Smooth muscle cell of bladder (primary cell): ENCODE results near the gene C2CD2L. TPM values are rescaled to one million over a fixed set of nuclear protein-coding genes. Genes with fewer than 3 reads are reported as not detected.

ENCODE experiments used
- total RNA-seq: library from RNA; depleted of rRNA; stranded (reverse); fragments of >200 nt; gene quantifications from 2 replicates; pipeline ENCODE4 v1.2.3, GENCODE V29; 2014

C2CD2L gene
- total RNA-seq: 1.7 and 1.8 TPM in 2 replicates

GRCh38 chr11:119106564-119107537, at the start of gene C2CD2L:
C2CD2L (plus strand) TSS chr11:119107344; CDS start chr11:119107742, 398 bp downstream.

GRCh38 chr11:119067371-119068222, 39.5 kb upstream of the C2CD2L start, which contains the start of gene VPS11:
VPS11 (plus strand) TSS chr11:119067818; CDS start chr11:119067824, 6 bp downstream.

DNA sequence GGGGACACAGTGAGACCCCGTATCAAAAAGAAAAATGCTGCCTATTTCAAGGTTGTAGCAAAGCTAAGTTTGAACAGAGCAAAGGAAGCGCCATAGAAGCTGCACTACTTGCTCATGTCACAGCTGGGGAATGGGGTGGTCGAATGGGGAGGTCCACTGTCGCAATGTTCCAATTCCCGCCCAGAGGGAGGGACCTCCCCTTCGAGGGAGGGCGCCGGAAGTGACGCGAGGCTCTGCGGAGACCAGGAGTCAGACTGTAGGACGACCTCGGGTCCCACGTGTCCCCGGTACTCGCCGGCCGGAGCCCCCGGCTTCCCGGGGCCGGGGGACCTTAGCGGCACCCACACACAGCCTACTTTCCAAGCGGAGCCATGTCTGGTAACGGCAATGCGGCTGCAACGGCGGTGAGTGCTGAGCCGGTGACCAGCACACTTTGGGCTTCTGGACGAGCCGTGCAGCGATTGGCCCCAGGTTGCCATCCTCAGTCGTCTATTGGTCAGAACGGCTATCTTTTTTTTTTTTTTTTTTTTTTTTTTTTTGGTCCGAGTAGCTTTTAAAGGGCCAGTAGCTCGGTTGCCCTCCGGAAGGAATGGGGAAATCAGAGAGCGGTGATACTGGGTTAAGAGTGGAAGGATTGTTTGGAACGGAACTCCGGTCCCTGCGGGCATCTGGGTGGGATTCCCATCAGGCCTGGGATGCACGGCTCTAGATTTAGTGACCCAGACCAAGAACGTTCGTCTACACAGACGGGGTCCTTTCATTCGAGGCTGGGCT, 22.3 kb upstream of the C2CD2L start, which contains the start of gene HMBS:
Gene HMBS, plus strand, starts transcription at position 219 of the 774 bp plus-strand sequence. Its CDS starts 153 bp downstream, at position 372.

DNA sequence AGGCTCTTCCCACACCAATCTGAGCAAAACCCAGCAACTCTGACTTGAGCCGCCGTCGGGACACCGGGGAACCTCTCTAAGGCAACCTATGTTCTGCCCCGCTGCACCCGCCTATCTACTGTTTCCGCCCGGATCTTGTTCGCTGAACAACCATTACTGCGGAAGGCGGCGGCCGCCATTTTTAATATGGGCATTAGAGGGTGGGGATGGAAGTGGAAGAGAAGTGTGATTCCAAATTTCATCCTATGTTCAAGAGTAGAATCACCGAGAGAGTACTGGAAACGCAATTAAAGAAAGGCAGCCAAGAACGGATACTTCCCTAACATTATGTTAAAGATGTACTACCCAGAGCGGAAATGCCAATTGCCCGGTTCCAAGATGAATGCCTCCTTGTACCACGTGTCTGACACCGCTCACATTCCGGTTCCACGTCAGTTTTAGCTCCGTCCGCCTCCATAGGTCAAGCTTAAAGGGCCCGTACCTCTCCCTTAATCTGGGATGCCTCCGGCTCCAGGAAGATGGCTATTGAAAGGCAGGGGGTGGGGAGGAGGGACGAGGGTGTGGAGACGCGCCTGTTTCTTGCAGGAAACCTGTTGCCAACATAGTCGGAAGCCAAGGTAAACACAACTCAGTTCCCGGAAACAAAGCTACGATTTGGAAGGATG, 5.3 kb upstream of the C2CD2L start, which contains the start of gene DPAGT1:
Gene DPAGT1, minus strand, starts transcription at position 95 of the 665 bp plus-strand sequence. CDS start 198 bp downstream, outside the sequence.

GRCh38 chr11:119121008-119121810, 14.1 kb downstream of the C2CD2L start, which contains the start of gene HINFP:
HINFP (plus strand) TSS chr11:119121580; CDS start chr11:119126945, 5,365 bp downstream.

GRCh38 chr11:119149018-119149785, 42.1 kb downstream of the C2CD2L start, which contains the start of gene ABCG4:
ABCG4 (plus strand) TSS chr11:119149052; CDS start chr11:119149966, 914 bp downstream.

Other genes starting within 250 kb of the C2CD2L start
- gene CXCR5, start 223.5 kb upstream of the C2CD2L start, total RNA-seq: not detected in 2 replicates
- 20.8 and 29.3 TPM in 2 replicates for gene BCL9L, start 181.4 kb upstream of the C2CD2L start, total RNA-seq
- not detected in 2 replicates for gene UPK2, start 151.0 kb upstream of the C2CD2L start, total RNA-seq
- gene FOXR1, start 135.6 kb upstream of the C2CD2L start, total RNA-seq: not detected in 2 replicates
- gene CENATAC, start 109.2 kb upstream of the C2CD2L start, total RNA-seq: 20.6 and 21.8 TPM in 2 replicates
- 746 and 870 TPM in 2 replicates for gene RPS25, start 89.0 kb upstream of the C2CD2L start, total RNA-seq
- 112 and 118 TPM in 2 replicates for gene TRAPPC4, start 88.6 kb upstream of the C2CD2L start, total RNA-seq
- 6.0 and 7.3 TPM in 2 replicates for gene SLC37A4, start 76.5 kb upstream of the C2CD2L start, total RNA-seq
- gene HYOU1, start 50.1 kb upstream of the C2CD2L start, total RNA-seq: 126 and 138 TPM in 2 replicates
- 30.7 and 31.9 TPM in 2 replicates for gene VPS11, start 39.5 kb upstream of the C2CD2L start, total RNA-seq
- 4.7 and 6.7 TPM in 2 replicates for gene HMBS, start 22.5 kb upstream of the C2CD2L start, total RNA-seq
- 9.5 and 14.4 TPM in 2 replicates for gene DPAGT1, start 5.5 kb upstream of the C2CD2L start, total RNA-seq
- 12.7 and 14.3 TPM in 2 replicates for gene HINFP, start 14.2 kb downstream of the C2CD2L start, total RNA-seq
- 0.14 and 0.18 TPM in 2 replicates for gene ABCG4, start 41.7 kb downstream of the C2CD2L start, total RNA-seq
- gene NLRX1, start 61.4 kb downstream of the C2CD2L start, total RNA-seq: 14.4 and 17.7 TPM in 2 replicates
- gene NHERF4, start 78.1 kb downstream of the C2CD2L start, total RNA-seq: 0.14 and 0.18 TPM in 2 replicates
- 4.7 TPM in 2 replicates for gene CBL, start 99.0 kb downstream of the C2CD2L start, total RNA-seq
- 11.2 and 15.5 TPM in 2 replicates for gene MCAM, start 209.8 kb downstream of the C2CD2L start, total RNA-seq
- gene RNF26, start 227.2 kb downstream of the C2CD2L start, total RNA-seq: 2.8 and 4.3 TPM in 2 replicates
- 17.5 and 34.5 TPM in 2 replicates for gene C1QTNF5, start 233.5 kb downstream of the C2CD2L start, total RNA-seq
- gene MFRP, start 239.4 kb downstream of the C2CD2L start, total RNA-seq: not detected in 2 replicates